Peyer's patch (tissue), 4 donors: ENCODE data around the gene ARHGAP27. TPM values are rescaled to one million over a fixed set of nuclear protein-coding genes. Genes with fewer than 3 reads are reported as not detected.

ENCODE experiments used
- DNase-seq, 3 donors: peaks; one replicate each; pipeline ENCODE4 v3.0.0-alpha.2; 2017 to 2019
- H3K27ac ChIP-seq, 4 donors: fragments of 200-600 bp; sonication (generic); one replicate each; pipeline ENCODE4 v1.5.1; 2016 to 2019
- H3K27me3 ChIP-seq, 2 donors: fragments of 200-600 bp; sonication (generic); one replicate each; pipeline ENCODE4 v1.5.1; 2019
- H3K36me3 ChIP-seq, 3 donors: fragments of 200-600 bp; sonication (generic); one replicate each; pipeline ENCODE4 v1.5.1; 2016 to 2019
- H3K4me1 ChIP-seq, 4 donors: fragments of 200-600 bp; sonication (generic); one replicate each; pipeline ENCODE4 v1.5.1; 2016 to 2019
- H3K4me3 ChIP-seq, 4 donors: fragments of 200-600 bp; sonication (generic); 1 replicate in 3 of 4; 2 replicates in 1 of 4; pipeline ENCODE4 v1.5.1; 2016 to 2019; ENCODE audit warnings: mild to moderate bottlenecking in 1 of 4
- H3K9me3 ChIP-seq, 4 donors: fragments of 200-600 bp; sonication (generic); one replicate each; pipeline ENCODE4 v1.5.1; 2016 to 2019; ENCODE audit warnings: mild to moderate bottlenecking in 1 of 4
- POLR2A ChIP-seq, 2 donors: fragments of 450-650 bp; IDR thresholded peaks; one replicate each; pipeline ENCODE4 v1.5.1; 2017; ENCODE audit warnings: antibody characterized with exemption in 2 of 2, mild to moderate bottlenecking in 2 of 2, moderate library complexity in 2 of 2
- total RNA-seq, 4 donors: library from RNA; depleted of rRNA; stranded (reverse); fragments of >200 nt; gene quantifications; one replicate each; pipeline ENCODE4 v1.1.0, GENCODE V29; 2016
- TF ChIP-seq, protein P1 (sequence below), 6 experiments: fragments of 450-650 bp in 4 of 6; fragments of 200-600 bp in 2 of 6; sonication (generic) in 1 of 6; IDR thresholded peaks; one replicate each; pipeline ENCODE4 v1.5.1; 2017 to 2019; ENCODE audit warnings: antibody characterized with exemption in 6 of 6, mild to moderate bottlenecking in 3 of 6, moderate library complexity in 1 of 6

ARHGAP27 gene
- total RNA-seq, 4 donors from 2014 or later = 112 to 385 (median 258) TPM

DNA sequence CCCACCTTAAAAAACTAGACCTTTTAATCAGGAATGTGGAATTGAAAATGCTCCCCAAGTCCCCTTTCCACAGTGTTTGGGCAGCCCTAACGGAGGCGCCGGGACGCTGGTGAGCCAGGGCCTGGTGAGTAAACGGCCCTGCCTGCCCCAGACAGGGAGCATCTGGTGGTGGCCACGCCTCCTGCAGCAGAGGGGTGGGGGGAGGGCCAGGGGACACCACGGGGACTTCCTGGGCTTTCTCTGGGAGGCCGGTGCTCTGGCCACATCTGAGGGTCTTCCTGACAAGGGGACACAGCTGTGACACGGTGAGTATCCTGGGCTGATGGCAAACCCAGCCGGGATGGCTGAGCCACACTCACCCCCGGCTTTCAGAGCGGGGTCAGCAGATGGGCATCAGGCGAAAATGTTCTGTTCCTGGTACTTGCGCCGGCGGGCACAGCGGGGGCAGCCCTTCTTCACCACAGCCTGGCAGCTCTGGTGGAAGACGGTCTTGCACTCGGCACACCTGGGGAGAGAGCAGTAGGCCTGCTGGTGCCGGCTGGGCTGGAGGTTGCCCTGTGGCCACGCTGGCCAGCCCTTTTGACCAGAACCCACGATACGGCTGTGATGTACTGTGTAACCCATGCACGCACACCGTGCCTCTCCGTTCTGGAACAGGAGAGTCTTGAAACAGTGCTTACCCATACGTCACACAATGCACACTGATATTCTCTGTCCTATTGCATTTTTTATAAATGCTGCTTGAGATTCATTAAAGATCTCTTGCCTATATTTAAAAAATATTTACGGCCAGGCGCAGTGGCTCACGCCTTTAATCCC lies 5.0 kb upstream of the ARHGAP27 start:
- TF ChIP-seq, protein P1, sequence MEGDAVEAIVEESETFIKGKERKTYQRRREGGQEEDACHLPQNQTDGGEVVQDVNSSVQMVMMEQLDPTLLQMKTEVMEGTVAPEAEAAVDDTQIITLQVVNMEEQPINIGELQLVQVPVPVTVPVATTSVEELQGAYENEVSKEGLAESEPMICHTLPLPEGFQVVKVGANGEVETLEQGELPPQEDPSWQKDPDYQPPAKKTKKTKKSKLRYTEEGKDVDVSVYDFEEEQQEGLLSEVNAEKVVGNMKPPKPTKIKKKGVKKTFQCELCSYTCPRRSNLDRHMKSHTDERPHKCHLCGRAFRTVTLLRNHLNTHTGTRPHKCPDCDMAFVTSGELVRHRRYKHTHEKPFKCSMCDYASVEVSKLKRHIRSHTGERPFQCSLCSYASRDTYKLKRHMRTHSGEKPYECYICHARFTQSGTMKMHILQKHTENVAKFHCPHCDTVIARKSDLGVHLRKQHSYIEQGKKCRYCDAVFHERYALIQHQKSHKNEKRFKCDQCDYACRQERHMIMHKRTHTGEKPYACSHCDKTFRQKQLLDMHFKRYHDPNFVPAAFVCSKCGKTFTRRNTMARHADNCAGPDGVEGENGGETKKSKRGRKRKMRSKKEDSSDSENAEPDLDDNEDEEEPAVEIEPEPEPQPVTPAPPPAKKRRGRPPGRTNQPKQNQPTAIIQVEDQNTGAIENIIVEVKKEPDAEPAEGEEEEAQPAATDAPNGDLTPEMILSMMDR (IDR thresholded peaks at IDR 0.05) = no peak
- TF ChIP-seq POLR2A (IDR thresholded peaks at IDR 0.05) = no peak
- H3K4me1 ChIP-seq = peaks cover 0 to 12% (median 3%) of the 10 kb centered on the region in 4 donors
- DNase-seq = no peak
- no peak overlapping the region for H3K4me3 ChIP-seq
- peaks cover 0 to 44% (median 0%) of the 10 kb centered on the region in 3 donors for H3K36me3 ChIP-seq
- no peak overlapping the region for H3K27ac ChIP-seq
- H3K27me3 ChIP-seq = no peaks in the 10 kb centered on the region
- no peaks in the 10 kb centered on the region for H3K9me3 ChIP-seq

DNA sequence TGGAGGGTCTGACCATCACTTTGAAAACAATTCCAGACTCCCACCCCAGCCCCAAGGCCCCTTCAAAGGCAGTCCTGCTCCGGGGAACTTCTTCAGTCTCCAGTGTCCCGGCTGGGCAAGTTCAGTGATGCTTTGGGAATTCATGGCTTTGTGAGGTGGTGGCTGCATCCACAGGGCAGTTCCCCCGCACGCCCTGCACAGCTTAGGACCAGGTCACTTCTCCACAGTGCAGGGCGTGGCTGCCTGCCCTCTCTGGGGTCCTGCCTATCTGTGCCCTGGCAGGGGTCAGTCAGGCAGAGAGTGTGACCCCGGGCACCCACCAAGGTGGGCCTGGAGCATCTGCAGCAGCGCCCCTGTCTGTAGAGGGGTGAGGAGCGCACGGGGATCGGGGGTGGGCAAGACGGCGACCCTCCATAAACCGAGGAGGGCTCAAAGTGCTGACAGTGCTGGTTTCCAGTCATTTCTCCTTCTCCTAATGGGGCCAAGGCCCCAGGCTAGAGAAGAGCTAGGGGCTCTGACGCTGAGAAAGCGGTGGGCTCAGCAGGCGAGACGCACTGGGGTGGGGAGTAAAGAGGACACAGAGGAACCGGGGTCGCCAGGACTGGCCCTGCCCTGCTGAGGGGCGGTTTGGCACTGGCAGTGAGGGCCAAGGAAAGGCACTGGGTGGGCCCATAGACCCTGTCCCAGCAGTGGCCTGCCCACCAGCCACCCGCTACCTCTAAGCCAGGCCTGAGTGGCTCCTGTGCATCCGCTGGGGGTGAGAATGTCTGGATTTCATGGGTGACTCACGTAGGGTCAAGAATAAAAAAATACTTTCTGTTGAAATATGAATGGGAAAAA lies 4.2 kb upstream of the ARHGAP27 start:
- no peak for DNase-seq

DNA sequence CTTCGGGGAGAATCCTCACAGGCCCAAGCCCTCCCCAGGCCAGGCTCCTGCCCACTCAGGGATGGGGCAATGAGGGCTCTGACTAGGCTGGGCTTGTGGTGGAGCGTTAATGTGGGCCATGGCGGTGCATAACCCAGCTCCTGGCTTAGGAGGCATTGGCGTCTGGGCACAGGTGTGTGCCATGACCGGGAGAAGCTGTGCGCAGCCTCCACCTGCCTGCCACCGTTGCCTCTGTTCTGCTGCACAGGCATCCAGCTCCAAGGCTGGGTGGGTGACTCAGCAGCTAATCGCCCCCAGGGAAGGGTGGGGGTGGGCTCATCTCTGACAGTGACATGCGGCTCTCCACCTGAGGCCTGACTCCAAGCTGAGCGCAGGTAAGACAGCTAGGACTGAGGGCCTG lies 3.5 kb upstream of the ARHGAP27 start:
- Histone ChIP-seq H3K9me3 (no peaks in the 10 kb centered on the region), H3K4me3 (no peak overlapping the region), H3K27ac (no peak overlapping the region), H3K27me3 (no peaks in the 10 kb centered on the region), H3K36me3 (peaks cover 0 to 44% (median 0%) of the 10 kb centered on the region in 3 donors), H3K4me1 (peaks cover 0 to 21% (median 8%) of the 10 kb centered on the region in 4 donors)
- DNase-seq = no peak
- TF ChIP-seq POLR2A (IDR thresholded peaks at IDR 0.05) = no peak
- TF ChIP-seq, protein P1 (IDR thresholded peaks at IDR 0.05) = no peak

More for the DNA sequence above, 4.2 kb upstream of the ARHGAP27 start:
- no peak for TF ChIP-seq POLR2A (IDR thresholded peaks at IDR 0.05)
- TF ChIP-seq, protein P1 (IDR thresholded peaks at IDR 0.05) = no peak
- no peak overlapping the region for H3K4me3 ChIP-seq
- no peak overlapping the region for H3K27ac ChIP-seq
- H3K36me3 ChIP-seq = peaks cover 0 to 44% (median 0%) of the 10 kb centered on the region in 3 donors
- H3K9me3 ChIP-seq = no peaks in the 10 kb centered on the region
- no peaks in the 10 kb centered on the region for H3K27me3 ChIP-seq
- H3K4me1 ChIP-seq = peaks cover 0 to 18% (median 8%) of the 10 kb centered on the region in 4 donors

DNA sequence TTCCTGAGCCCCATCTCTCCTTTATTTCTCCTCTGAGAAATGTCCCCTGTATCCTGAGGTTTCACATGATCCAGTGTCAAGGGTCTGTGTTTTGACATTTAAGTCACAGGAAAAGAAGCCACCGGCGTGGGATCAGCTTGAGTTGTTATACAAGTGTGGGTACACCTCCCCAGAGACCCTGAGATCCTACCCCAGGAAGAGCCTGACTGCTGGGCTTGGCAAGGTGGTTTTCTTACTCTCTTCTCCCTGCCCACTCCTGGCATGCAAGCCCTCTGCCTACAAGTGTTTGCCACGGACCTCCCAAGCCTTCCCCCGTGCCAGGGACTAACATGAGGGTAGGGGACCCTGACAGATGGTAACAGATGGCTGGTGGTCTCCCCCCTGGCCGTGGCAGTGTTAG lies 2.8 kb upstream of the ARHGAP27 start:
- peaks cover 0 to 44% (median 0%) of the 10 kb centered on the region in 3 donors for H3K36me3 ChIP-seq
- H3K4me3 ChIP-seq = no peak overlapping the region
- H3K4me1 ChIP-seq = peaks cover 0 to 28% (median 8%) of the 10 kb centered on the region in 4 donors
- no peaks in the 10 kb centered on the region for H3K27me3 ChIP-seq
- H3K9me3 ChIP-seq = no peaks in the 10 kb centered on the region
- TF ChIP-seq, protein P1 (IDR thresholded peaks at IDR 0.05) = no peak
- no peak for TF ChIP-seq POLR2A (IDR thresholded peaks at IDR 0.05)
- no peak for DNase-seq
- H3K27ac ChIP-seq = no peak overlapping the region

DNA sequence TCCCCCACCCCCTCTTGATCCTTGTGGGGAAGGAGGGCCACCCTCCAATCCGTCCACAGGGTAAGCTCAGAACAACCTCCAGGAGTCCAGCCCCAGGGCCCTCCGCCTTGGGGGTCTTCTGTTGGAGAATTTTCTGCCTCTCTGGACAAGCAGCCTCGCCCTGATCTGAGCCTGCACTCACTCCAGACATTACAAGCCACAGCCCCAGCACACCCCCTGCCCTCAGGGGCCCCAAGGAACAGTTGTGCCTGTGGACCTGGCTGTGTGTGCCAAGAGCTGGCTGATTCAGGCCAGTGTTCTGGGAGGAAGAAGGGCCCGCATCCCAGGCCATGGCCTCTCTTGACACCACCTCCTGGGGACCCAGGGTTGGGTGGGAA lies 477 bp upstream of the ARHGAP27 start:
- Histone ChIP-seq H3K27ac (peak overlapping the region in 3 of 4 donors; percentile 68 to 76 (median 75)), H3K27me3 (no peaks in the 10 kb centered on the region), H3K4me1 (peaks cover 4 to 46% (median 14%) of the 10 kb centered on the region in 4 donors), H3K9me3 (no peaks in the 10 kb centered on the region), H3K4me3 (peak overlapping the region in 2 of 4 donors; percentile 50 to 60), H3K36me3 (peaks cover 0 to 28% (median 0%) of the 10 kb centered on the region in 3 donors)
- TF ChIP-seq, protein P1 (IDR thresholded peaks at IDR 0.05) = no peak
- no peak for TF ChIP-seq POLR2A (IDR thresholded peaks at IDR 0.05)
- no peak for DNase-seq
